SU-DHL-6 (cell line): Measurements from ENCODE around the gene KLHL1.

Experiments used
- CTCF ChIP-seq: fragments of 200-600 bp; sonication (generic); IDR thresholded peaks from one replicate; pipeline ENCODE4 v1.5.1; 2017; ENCODE audit warnings: antibody characterized with exemption, mild to moderate bottlenecking, low read length, moderate library complexity; ENCODE audit not compliant: insufficient read depth, poor library complexity, severe bottlenecking
- EZH2phosphoT487 ChIP-seq: fragments of 200-600 bp; sonication (generic), shearing (Covaris generic); conservative IDR thresholded peaks from 2 replicates; pipeline ENCODE4 v1.6.1; 2018; ENCODE audit warnings: mild to moderate bottlenecking, antibody characterized with exemption, low read length, moderate library complexity, mixed read lengths

- no peak for TF ChIP-seq CTCF
- no peak for TF ChIP-seq EZH2phosphoT487
These were observed 180.0 kb downstream of the KLHL1 start for GRCh38 chr13:69928262-69928661.
